ENCODE results near the gene ANKLE1. TPM values are rescaled to one million over a fixed set of nuclear protein-coding genes. Genes with fewer than 3 reads are reported as not detected.

Gene ANKLE1
- total RNA-seq, 1 experiment from 2014 or later = 9.1 TPM

DNA sequence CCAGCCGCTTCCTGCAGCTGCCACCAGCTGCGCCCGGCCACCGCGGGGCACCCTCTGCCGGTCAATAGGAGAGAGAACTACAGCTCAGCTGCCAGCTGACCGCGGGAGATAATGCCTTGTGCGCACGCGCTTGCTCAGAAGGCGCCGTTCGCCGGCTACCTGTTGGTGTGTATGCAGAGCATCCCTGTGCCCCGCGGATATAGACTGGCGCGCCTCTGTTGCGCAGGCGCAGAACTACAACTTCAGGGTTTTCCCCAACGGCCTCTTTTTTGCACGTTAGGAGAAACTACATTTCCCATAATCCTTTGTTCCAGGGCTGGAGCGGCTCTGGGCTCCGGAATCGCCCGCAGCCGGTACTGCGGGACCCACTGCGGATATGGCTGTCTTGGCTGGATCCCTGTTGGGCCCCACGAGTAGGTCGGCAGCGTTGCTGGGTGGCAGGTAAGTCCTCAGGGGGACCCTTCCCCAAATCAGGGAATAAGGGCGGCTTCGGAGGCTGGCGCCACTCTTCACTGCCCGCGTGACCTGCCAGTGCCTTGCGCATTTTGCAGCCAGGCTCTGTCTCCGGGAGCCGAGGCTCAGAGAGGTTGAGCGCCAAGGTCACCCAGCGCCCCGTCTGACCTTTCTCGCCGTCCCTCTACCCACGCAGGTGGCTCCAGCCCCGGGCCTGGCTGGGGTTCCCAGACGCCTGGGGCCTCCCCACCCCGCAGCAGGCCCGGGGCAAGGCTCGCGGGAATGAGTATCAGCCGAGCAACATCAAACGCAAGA lies 24.0 kb downstream of the ANKLE1 start, which contains the start of gene MRPL34:
Gene MRPL34, plus strand, starts transcription at position 356 of the 768 bp plus-strand sequence. Its CDS starts 21 bp downstream, at position 377.
- ChIA-PET POLR2A (interaction anchor here (0.5 to 1.3 kb wide), 8 partner anchors 9 to 99 kb away, joined by 3 to 17 read pairs (median 6); partner anchors contain the start of gene BST2), CTCF (interaction anchor here (0.6 to 3.1 kb wide), 25 partner anchors 9 to 271 kb away, joined by 3 to 60 read pairs (median 5); partner anchors contain the start of genes ANKLE1, BABAM1 and USE1)
- H3K36me3 Mint-ChIP-seq = no peaks in the 10 kb centered on the region; the same call in 1 of the 2 replicates
- no peaks in the 10 kb centered on the region for H3K27me3 Mint-ChIP-seq (ENCODE audit: low read depth)
- peaks cover 45% of the 10 kb centered on the region for H3K4me1 Mint-ChIP-seq
- DNase-seq (ENCODE audit: low spot score) = peak; percentile 99
- H3K27ac Mint-ChIP-seq = peak within 1 kb of the TSS; percentile 91
- H3K4me3 Mint-ChIP-seq = peak within 1 kb of the TSS; percentile 89
- peak; percentile 51 for ATAC-seq
- no peaks in the 10 kb centered on the region for H3K9me3 Mint-ChIP-seq
- TF ChIP-seq ATF1 (CRISPR knock-in tag; IDR thresholded peaks at IDR 0.05) = no peak
- TF ChIP-seq, protein P1, sequence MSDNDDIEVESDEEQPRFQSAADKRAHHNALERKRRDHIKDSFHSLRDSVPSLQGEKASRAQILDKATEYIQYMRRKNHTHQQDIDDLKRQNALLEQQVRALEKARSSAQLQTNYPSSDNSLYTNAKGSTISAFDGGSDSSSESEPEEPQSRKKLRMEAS (CRISPR knock-in tag; IDR thresholded peaks at IDR 0.05) = 0 out of 2 replicates have a peak, but pooled peaks have one; percentile 50
- no peak for TF ChIP-seq JUN (CRISPR knock-in tag; IDR thresholded peaks at IDR 0.05)
- TF ChIP-seq KAT7 (CRISPR knock-in tag; IDR thresholded peaks at IDR 0.05; ENCODE audit: borderline replicate concordance) = 0 out of 2 replicates have a peak, but pooled peaks have one; percentile 85
- peak; percentile 76 for TF ChIP-seq ETV6 (CRISPR knock-in tag; IDR thresholded peaks at IDR 0.05)
- TF ChIP-seq, protein P2, sequence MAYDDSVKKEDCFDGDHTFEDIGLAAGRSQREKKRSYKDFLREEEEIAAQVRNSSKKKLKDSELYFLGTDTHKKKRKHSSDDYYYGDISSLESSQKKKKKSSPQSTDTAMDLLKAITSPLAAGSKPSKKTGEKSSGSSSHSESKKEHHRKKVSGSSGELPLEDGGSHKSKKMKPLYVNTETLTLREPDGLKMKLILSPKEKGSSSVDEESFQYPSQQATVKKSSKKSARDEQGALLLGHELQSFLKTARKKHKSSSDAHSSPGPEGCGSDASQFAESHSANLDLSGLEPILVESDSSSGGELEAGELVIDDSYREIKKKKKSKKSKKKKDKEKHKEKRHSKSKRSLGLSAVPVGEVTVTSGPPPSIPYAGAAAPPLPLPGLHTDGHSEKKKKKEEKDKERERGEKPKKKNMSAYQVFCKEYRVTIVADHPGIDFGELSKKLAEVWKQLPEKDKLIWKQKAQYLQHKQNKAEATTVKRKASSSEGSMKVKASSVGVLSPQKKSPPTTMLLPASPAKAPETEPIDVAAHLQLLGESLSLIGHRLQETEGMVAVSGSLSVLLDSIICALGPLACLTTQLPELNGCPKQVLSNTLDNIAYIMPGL (CRISPR knock-in tag; IDR thresholded peaks at IDR 0.05) = peak; percentile 84
- TF ChIP-seq CREB1 (CRISPR knock-in tag; IDR thresholded peaks at IDR 0.05) = no peak
- TF ChIP-seq, protein P3, sequence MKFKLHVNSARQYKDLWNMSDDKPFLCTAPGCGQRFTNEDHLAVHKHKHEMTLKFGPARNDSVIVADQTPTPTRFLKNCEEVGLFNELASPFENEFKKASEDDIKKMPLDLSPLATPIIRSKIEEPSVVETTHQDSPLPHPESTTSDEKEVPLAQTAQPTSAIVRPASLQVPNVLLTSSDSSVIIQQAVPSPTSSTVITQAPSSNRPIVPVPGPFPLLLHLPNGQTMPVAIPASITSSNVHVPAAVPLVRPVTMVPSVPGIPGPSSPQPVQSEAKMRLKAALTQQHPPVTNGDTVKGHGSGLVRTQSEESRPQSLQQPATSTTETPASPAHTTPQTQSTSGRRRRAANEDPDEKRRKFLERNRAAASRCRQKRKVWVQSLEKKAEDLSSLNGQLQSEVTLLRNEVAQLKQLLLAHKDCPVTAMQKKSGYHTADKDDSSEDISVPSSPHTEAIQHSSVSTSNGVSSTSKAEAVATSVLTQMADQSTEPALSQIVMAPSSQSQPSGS (CRISPR knock-in tag; IDR thresholded peaks at IDR 0.05; ENCODE audit: borderline replicate concordance, low read depth) = 0 out of 2 replicates have a peak, but pooled peaks have one; percentile 31
- TF ChIP-seq MYBL2 (CRISPR knock-in tag; IDR thresholded peaks at IDR 0.05) = peak; percentile 48; the same call in 1 of the 2 replicates
- TF ChIP-seq IRF2 (CRISPR knock-in tag; IDR thresholded peaks at IDR 0.05; ENCODE audit: borderline replicate concordance, low read depth) = 0 out of 2 replicates have a peak, but pooled peaks have one; percentile 52
- TF ChIP-seq NFYB (CRISPR knock-in tag; conservative IDR thresholded peaks at IDR 0.05; ENCODE audit: low read depth) = peak; percentile 36; the same call in 1 of the 2 replicates
- no peak for TF ChIP-seq ZNF138 (CRISPR knock-in tag; conservative IDR thresholded peaks at IDR 0.05)
- peak; percentile 68 for TF ChIP-seq ESRRA (CRISPR knock-in tag; IDR thresholded peaks at IDR 0.05; ENCODE audit: borderline replicate concordance)
- TF ChIP-seq, protein P4, sequence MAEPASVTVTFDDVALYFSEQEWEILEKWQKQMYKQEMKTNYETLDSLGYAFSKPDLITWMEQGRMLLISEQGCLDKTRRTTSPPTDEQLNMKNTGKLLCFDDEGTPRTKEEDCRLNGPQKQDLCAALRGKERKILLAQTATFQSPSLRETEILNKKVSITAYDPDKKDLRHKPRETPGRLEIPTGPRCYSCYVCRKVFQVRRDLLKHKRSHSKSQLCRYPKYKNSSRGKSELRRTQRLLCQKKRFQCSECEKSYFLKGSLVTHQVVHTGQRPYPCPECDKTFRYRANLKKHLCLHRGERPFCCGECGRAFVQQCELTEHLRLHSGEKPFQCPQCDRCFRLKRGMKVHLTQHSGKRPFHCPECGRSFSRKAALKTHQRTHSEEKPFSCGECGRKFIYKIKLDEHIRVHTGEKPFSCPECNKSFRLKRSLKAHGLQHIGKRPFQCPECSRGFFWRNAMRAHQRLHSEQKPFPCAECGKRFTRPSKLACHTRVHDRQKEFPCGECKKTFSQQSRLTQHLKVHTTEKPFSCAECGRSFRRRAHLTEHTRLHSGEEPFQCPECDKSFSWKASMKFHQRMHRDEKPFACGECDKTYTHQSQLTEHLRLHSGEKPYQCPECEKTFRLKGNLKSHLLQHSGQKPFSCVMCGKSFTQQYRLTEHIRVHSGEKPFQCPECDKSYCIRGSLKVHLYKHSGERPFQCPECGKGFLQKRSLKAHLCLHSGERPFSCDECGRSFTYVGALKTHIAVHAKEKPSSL (CRISPR knock-in tag; conservative IDR thresholded peaks at IDR 0.05) = no peak
- TF ChIP-seq TEAD1 (CRISPR knock-in tag; IDR thresholded peaks at IDR 0.05) = no peak; the same call in 1 of the 2 replicates
- TF ChIP-seq, protein P5, sequence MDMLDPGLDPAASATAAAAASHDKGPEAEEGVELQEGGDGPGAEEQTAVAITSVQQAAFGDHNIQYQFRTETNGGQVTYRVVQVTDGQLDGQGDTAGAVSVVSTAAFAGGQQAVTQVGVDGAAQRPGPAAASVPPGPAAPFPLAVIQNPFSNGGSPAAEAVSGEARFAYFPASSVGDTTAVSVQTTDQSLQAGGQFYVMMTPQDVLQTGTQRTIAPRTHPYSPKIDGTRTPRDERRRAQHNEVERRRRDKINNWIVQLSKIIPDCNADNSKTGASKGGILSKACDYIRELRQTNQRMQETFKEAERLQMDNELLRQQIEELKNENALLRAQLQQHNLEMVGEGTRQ (CRISPR knock-in tag; IDR thresholded peaks at IDR 0.05) = peak; percentile 65; the same call in 1 of the 2 replicates
- no peak for TF ChIP-seq PRRX2 (CRISPR knock-in tag; IDR thresholded peaks at IDR 0.05)
- 0 out of 2 replicates have a peak, but pooled peaks have one; percentile 37 for TF ChIP-seq GTF2I (CRISPR knock-in tag; conservative IDR thresholded peaks at IDR 0.05)
- TF ChIP-seq, protein P6, sequence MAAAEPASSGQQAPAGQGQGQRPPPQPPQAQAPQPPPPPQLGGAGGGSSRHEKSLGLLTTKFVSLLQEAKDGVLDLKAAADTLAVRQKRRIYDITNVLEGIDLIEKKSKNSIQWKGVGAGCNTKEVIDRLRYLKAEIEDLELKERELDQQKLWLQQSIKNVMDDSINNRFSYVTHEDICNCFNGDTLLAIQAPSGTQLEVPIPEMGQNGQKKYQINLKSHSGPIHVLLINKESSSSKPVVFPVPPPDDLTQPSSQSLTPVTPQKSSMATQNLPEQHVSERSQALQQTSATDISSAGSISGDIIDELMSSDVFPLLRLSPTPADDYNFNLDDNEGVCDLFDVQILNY (CRISPR knock-in tag; IDR thresholded peaks at IDR 0.05) = 0 out of 2 replicates have a peak, but pooled peaks have one; percentile 34
- TF ChIP-seq NR3C1 (CRISPR knock-in tag; conservative IDR thresholded peaks at IDR 0.05; ENCODE audit: low read depth) = no peak
- peak; percentile 55; the same call in 1 of the 2 replicates for TF ChIP-seq ZNF232 (CRISPR knock-in tag; IDR thresholded peaks at IDR 0.05)
- TF ChIP-seq, protein P7, sequence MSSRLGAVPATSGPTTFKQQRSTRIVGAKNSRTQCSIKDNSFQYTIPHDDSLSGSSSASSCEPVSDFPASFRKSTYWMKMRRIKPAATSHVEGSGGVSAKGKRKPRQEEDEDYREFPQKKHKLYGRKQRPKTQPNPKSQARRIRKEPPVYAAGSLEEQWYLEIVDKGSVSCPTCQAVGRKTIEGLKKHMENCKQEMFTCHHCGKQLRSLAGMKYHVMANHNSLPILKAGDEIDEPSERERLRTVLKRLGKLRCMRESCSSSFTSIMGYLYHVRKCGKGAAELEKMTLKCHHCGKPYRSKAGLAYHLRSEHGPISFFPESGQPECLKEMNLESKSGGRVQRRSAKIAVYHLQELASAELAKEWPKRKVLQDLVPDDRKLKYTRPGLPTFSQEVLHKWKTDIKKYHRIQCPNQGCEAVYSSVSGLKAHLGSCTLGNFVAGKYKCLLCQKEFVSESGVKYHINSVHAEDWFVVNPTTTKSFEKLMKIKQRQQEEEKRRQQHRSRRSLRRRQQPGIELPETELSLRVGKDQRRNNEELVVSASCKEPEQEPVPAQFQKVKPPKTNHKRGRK (CRISPR knock-in tag; IDR thresholded peaks at IDR 0.05; ENCODE audit: borderline replicate concordance) = no peak
- TF ChIP-seq NR2C2 (CRISPR knock-in tag; IDR thresholded peaks at IDR 0.05) = no peak
- peak; percentile 12; the same call in 1 of the 2 replicates for TF ChIP-seq FOXK1 (CRISPR knock-in tag; IDR thresholded peaks at IDR 0.05)
- no peak; the same call in 1 of the 2 replicates for TF ChIP-seq EMX1 (CRISPR knock-in tag; IDR thresholded peaks at IDR 0.05)
- no peak for TF ChIP-seq SMAD3 (CRISPR knock-in tag; IDR thresholded peaks at IDR 0.05; ENCODE audit: borderline replicate concordance)
- peak; percentile 47; the same call in 1 of the 2 replicates for TF ChIP-seq FOXP1 (CRISPR knock-in tag; IDR thresholded peaks at IDR 0.05; ENCODE audit: borderline replicate concordance)
- no peak; the same call in 1 of the 2 replicates for TF ChIP-seq GABPB1 (CRISPR knock-in tag; IDR thresholded peaks at IDR 0.05)

Data from WTC11 (cell line).